Left kidney (tissue), 8 donors: ENCODE measurements around the gene ALG10B. TPM values are rescaled to one million over a fixed set of nuclear protein-coding genes. Genes with fewer than 3 reads are reported as not detected.
A peak's percentile ranks its signal among the peaks of the same experiment; 100 is the strongest.
"Not testable (repeated sequence)": the region's sequence is repeated elsewhere in the genome, so short reads cannot be mapped to it uniquely, and the experiment has no call there.

Experiments used
- DNase-seq: peaks from one replicate; pipeline ENCODE4 v3.0.0-alpha.2; 2013
- long read RNA-seq, 8 donors: transcript quantifications; one replicate each; lab custom pipeline, GENCODE V29; 2026
- polyA plus RNA-seq: library from polyadenylated mRNA; unstranded; fragments of 120-200 nt; gene quantifications from one replicate; pipeline ENCODE4 v1.2.1, GENCODE V29; 2013; ENCODE audit not compliant: insufficient read length

Gene ALG10B, protein sequence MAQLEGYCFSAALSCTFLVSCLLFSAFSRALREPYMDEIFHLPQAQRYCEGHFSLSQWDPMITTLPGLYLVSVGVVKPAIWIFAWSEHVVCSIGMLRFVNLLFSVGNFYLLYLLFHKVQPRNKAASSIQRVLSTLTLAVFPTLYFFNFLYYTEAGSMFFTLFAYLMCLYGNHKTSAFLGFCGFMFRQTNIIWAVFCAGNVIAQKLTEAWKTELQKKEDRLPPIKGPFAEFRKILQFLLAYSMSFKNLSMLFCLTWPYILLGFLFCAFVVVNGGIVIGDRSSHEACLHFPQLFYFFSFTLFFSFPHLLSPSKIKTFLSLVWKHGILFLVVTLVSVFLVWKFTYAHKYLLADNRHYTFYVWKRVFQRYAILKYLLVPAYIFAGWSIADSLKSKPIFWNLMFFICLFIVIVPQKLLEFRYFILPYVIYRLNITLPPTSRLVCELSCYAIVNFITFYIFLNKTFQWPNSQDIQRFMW
- 15.7 TPM for polyA plus RNA-seq
- long read RNA-seq, donor 1, full-length matches to known transcripts: 3 of 3 reads
- long read RNA-seq, donor 1, partial matches to known transcripts: 0 of 3 reads
- long read RNA-seq, donor 1, other reads (novel, unspliced or antisense): 0 of 3 reads
- long read RNA-seq, donor 2, full-length matches to known transcripts: 1 of 1 reads
- long read RNA-seq, donor 2, partial matches to known transcripts: 0 of 1 reads
- long read RNA-seq, donor 2, other reads (novel, unspliced or antisense): 0 of 1 reads
- long read RNA-seq, donor 3: 0 reads
- long read RNA-seq, donor 4: 0 reads
- long read RNA-seq, donor 5, full-length matches to known transcripts: 2 of 2 reads
- long read RNA-seq, donor 5, partial matches to known transcripts: 0 of 2 reads
- long read RNA-seq, donor 5, other reads (novel, unspliced or antisense): 0 of 2 reads
- long read RNA-seq, donor 6, full-length matches to known transcripts: 2 of 2 reads
- long read RNA-seq, donor 6, partial matches to known transcripts: 0 of 2 reads
- long read RNA-seq, donor 6, other reads (novel, unspliced or antisense): 0 of 2 reads
- long read RNA-seq, donor 7, partial matches to known transcripts: 0 of 2 reads
- long read RNA-seq, donor 7, other reads (novel, unspliced or antisense): 0 of 2 reads
- long read RNA-seq, donor 8, full-length matches to known transcripts: 2 of 2 reads
- long read RNA-seq, donor 8, partial matches to known transcripts: 0 of 2 reads
- long read RNA-seq, donor 8, other reads (novel, unspliced or antisense): 0 of 2 reads

DNA sequence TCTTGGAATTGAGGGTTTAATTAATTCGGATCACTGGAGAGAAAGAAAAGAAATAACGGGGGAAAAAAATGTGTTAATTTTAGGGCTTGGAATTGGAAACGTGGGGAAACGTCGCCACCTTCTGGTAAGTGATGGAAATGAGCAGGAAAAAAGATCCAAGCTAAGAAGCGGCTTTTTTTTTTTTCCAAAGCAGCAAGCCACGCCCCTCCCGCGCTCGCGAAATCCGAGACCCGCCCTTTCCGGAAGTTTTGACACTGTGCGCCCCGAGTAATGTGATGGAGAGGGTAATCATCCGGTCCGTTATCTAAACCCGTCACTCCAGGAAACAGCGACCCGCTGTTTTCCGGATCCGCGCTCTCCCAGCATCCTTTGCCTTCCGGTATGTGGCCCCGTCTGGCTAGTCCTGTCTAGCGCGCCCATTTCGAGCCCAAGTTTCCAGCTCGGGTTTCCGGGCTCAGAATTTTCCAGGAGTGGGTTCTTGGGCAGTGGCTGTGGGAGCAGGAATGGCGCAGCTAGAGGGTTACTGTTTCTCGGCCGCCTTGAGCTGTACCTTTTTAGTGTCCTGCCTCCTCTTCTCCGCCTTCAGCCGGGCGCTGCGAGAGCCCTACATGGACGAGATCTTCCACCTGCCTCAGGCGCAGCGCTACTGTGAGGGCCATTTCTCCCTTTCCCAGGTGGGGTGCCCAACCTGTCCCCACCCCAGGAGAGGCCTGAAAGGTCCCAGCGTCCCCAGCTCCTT, at the start of gene ALG10B:
Gene ALG10B, plus strand, starts transcription at position 384 of the 739 bp plus-strand sequence. Its CDS starts 120 bp downstream, at position 504.
- DNase-seq: peak; percentile 96

DNA sequence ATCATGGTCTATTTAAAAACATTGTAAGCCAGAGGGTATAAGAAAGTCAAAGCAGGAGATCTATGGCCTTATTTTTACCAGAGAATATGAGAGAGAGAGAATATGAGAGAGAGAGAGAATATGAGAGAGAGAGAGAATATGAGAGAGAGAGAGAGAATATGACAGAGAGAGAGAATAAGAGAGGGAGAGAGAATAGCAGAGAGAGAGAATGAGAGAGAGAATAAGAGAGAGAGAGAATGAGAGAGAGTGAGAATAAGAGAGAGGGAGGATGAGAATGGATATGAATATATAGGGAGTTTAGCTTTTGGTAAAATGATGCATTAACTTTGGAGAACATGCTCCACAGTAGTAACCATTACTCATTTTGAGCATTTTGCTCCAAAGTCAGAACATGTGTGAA, 48.0 kb upstream of the ALG10B start:
- no peak for DNase-seq

DNA sequence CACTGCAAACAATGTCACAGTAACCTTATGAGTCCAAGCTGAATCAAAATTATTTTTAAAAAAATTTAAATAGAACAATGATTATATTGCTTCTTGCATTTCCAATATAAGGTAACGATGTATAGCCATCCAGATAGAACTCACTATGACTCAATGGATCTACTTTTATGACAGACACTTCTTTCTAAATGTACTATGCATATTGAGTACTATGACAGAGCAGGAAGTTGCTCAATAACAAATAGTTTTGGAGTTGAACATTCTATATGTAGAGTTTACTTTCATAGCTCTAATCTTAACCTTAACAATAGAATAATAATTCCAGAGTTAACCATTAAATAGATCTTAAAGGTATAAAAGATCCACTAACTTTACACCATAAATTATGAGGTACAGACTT, 46.7 kb upstream of the ALG10B start:
- DNase-seq: no peak

- DNase-seq: no peak
Measured at GRCh38 chr12:38279756-38280155, 36.8 kb upstream of the ALG10B start.

GRCh38 chr12:38282886-38283285, 33.7 kb upstream of the ALG10B start:
- DNase-seq: no peak

- no peak for DNase-seq
Measured at GRCh38 chr12:38289396-38289795, 27.2 kb upstream of the ALG10B start.

- DNase-seq: no peak
Measured at GRCh38 chr12:38291160-38291559, 25.4 kb upstream of the ALG10B start.

DNA sequence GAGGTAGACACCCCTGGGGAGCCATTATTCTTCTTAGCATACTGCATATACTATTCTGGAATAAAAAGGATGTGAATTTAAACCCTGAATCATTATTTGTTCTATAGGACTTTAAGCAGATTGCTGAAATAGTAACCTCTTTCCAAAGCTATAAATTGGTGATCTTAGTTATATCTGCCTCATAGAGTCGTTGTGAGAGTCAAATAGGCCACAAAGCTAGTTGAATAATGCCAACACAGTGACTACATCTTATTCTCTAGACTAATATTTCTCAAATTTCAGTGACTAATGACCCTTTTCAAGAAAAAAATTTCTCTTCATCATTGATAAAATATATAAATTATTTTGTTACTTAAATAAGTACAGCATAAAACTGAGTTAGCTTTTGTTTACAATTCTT, 13.6 kb upstream of the ALG10B start:
- DNase-seq: not testable (repeated sequence)

GRCh38 chr12:38321966-38322365, 5.4 kb downstream of the ALG10B start:
- not testable (repeated sequence) for DNase-seq

DNA sequence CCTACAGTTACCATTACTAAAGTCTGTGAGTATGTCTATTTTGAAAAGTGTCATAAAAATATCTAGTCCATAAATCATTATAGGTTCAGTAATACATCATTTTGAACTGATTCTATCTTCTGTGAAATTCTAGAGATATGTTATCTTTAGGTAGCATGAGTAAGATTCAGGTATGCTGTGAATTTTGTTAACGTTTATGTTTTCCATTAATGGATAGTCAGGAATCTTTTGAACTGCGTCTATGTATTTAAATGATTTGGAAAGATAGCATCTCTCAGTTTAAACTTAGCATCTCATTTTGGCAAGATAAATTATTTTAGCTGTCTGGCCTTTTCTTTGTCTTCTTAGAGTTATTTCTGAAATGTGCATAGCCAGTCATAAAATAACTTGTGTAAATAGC, 8.3 kb downstream of the ALG10B start:
- DNase-seq: no peak

- no peak for DNase-seq
Measured at GRCh38 chr12:38327356-38327755, 10.8 kb downstream of the ALG10B start.

DNA sequence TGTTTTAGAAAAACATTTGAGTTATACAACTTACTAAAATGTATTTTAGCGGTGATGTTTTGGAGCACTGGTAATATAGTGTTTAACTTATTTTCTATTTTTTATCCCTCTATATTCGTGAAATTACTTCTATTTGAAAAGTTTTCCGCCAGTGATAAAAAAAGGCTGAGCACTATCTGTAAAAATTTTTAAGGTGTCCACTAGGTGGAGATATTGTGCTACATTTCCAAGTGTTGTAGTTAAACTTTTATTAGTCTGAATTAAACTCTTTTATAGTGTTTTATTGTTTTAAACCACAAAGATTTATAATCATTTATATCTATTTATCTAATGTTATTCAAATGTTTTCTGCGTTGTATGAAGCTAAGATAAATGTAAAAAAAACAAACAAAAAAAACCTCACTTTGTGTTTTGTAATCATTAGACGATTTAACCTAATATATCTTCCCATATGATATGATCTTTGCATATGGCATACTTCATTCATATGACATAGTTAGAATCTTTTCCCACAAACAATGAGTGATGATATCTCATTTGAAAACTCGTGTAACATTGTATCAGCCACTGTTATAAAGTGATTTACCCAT, 11.8 kb downstream of the ALG10B start:
- DNase-seq: peak; percentile 27

DNA sequence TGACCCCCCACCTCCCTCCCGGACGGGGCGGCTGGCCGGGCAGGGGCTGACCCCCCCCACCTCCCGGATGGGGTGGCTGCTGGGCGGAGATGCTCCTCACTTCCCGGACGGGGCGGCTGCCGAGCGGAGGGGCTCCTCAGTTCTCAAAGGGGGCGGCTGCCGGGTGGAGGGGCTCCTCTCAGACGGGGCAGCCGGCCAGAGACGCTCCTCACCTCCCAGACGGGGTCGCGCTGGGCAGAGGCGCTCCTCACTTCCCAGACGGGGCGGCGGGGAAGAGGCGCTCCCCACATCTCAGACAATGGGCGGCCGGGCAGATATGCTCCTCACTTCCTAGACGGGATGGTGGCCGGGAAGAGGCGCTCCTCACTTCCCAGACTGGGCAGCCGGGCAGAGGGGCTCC, 13.8 kb downstream of the ALG10B start:
- DNase-seq: not testable (repeated sequence)

DNA sequence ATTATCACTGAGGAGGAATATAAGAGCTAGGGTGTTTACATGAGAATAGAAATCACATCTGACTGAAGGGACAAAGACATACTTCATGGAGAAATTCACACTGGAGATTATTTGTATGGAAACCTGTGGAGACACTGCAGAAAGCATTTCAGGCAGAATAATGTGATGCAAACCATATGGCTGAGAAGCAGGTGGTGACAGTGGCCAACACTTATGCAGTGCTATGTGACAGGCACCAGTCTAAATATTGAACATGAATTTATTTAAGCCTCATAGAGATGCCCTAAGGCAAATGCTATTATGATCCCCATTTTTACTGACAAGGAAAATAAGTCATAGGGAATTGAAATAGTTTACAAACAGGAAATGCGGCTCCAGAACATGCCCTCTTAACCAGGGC, 16.2 kb downstream of the ALG10B start:
- DNase-seq: no peak

- no peak for DNase-seq
Measured at GRCh38 chr12:38342444-38342843, 25.9 kb downstream of the ALG10B start.

DNA sequence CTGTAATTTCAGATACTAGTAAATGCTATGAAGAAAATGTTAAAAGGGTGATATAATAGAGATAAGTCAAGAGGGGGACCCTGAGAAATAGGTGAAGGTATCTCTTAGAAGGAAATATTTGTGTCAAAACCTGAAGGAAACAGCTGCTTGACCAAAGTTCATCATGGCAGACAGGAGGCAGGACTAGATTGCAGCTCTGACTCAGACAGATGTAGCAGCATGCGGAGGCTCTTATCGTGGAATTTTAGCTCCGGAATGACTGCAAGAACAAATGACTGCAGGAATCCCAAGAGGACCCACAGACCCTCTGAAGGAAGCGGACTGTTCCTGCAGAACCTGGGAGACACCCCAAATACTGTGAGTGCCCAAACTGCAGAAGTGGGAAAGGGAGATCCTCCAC, 26.7 kb downstream of the ALG10B start:
- not testable (repeated sequence) for DNase-seq

GRCh38 chr12:38343916-38344315, 27.3 kb downstream of the ALG10B start:
- not testable (repeated sequence) for DNase-seq

GRCh38 chr12:38350342-38351174, 34.0 kb downstream of the ALG10B start:
- no peak for DNase-seq

DNA sequence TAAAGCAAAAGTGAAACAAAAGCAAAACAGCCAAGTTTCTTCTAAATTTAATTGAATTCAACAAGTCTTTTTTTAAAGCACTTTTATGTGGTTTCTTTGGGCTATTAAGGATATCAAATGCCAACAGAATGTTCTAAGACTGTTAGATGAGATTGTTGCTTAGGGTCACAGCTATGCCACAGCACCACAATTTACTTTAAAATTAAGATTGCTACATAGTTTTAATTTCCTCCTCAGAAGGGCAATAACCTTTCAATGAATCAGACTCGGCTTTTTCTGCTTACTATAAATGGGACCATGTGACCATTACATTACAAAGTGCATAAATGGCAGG, 34.6 kb downstream of the ALG10B start:
- DNase-seq: not testable (repeated sequence)

GRCh38 chr12:38367506-38367905, 50.9 kb downstream of the ALG10B start:
- no peak for DNase-seq
